Right hindlimb (tissue), 1 donor: ENCODE data around the gene SLC35F6.
"Not testable (repeated sequence)": the region's sequence is repeated elsewhere in the genome, so short reads cannot be mapped to it uniquely, and the experiment has no call there.

Experiments used
- DNase-seq: peaks from one replicate; pipeline ENCODE4 v3.0.0-alpha.2; 2018

SLC35F6 gene

DNA sequence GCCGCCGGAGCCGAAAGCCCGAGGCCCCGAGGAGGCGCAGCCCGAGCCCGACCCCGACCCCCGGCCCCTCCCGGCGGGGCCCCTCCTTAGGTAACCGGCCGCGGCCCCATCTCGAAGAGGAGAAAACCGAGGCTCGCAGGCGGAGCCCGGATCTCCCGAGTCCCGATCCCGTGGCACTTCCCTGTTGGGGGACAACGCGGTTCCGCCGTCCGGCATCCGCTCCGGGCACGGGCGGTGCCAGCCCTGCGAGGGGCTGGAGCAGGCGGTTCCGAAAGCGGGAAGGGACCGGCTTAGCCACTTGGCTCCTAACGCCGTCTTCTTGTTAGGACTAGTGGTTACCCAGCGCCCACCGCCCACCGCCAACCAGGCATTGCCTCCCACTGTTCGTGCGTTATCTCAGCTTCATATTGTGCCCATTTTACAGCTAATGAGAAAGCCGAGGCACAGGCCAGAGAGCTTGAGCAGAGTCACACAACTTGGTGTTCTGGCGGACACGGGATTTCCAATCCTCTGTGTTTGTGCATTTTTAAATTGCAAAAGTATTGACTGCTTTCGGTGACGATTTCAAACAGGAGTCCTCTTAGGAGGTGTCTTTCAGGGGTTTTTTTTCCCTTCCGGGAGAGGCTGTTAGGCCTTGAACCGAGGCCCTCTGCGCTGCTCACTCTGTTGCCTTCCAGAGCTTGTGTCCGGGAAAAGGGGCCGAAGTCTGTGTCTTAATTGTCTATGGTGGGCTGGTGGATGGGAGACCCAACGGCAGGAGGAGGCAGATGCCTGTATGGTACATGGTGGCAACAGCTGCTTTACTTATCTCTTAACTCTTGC lies 22.3 kb downstream of the SLC35F6 start:
- DNase-seq, result no peak

DNA sequence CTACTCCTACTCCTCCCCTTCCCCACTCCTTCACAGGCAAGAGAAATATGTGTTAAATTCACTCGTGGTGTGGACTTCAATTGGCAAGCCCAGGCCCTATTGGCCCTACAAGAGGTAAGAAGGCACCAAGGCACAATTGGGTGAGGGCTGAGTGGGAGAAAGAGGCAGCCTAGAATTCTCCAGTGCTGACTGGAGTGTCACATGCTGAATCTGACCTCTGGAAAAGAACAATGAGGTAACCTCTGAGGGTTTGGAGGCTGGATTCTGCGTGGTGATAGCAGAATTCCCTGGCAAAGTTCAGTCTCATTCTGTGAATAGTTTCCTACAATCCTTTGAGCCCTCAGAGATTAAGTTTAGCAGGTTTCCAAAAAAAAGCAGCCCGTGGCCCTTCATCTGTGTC lies 28.6 kb downstream of the SLC35F6 start:
- DNase-seq, result no peak

DNA sequence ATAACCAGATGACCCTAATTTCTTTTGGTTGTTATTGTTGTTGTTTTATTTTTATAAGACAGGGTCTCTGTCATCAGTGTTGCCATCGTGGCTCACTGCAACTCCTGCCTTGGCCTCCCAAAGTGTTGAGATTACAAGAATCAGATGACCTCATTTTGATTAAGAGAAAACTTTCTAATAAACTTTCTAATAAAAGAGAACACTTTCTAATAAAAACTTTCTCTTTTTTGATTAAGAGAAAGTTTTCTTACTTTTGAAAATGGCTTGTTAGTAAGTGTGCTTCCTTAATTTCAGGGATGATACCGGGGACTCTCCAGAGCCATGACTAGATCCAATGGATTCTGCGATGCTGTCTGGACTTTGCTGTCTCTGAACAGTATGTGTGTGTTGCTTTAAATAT lies 29.4 kb downstream of the SLC35F6 start:
- DNase-seq, result no peak

DNA sequence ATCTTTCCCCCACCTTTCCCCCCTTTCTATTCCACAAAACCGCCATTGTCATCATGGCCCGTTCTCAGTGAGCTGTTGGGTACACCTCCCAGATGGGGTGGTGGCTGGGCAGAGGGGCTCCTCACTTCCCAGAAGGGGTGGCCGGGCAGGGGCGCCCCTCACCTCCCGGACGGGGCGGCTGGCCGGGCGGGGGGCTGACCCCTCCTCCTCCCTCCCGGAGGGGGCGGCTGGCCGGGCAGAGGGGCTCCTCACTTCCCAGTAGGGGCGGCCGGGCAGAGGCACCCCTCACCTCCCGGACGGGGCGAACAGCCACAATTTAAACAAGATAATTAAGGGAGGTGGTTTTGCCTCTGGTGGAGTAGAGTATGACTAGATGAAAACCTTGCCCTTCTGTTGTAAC lies 31.1 kb downstream of the SLC35F6 start:
- DNase-seq, result not testable (repeated sequence)

DNA sequence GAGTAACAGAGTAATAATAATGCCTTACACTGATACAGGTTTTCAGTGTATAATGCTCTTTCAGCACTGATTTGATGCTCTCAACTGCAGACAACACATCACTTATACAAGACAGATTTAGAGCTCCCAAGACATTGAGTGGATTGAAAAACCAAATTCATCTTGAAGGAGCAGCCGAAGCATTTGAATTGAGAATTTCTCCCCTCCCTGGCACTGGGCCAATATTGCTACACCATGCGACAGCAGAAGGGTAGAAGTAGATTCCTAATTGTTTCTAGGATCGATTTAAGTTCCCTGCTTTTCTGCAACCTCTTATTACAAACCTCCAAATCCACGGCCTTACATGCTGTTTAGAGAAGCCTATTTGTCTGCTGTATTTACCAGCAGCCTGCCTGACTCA lies 37.2 kb downstream of the SLC35F6 start:
- DNase-seq, result no peak

DNA sequence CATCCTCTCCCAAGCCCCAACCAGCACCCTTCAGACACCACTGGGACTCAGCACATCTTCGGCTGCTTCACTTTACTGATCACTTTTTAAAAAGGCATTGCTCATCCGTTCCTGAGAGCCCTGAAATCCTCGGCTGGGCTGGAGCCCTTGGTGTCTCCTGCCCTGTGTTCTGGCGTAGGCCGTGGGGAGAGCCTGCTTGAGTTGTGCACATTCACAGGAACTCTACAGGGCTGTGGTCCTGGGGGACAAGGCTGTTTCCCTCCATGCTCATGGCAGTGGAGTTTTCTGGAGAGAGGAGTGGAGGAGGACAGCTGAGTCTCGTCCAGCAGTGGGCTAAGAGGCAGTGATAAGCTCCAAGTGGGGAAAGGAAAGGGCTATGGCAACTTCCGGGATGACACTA lies 37.7 kb downstream of the SLC35F6 start:
- no peak for DNase-seq

DNA sequence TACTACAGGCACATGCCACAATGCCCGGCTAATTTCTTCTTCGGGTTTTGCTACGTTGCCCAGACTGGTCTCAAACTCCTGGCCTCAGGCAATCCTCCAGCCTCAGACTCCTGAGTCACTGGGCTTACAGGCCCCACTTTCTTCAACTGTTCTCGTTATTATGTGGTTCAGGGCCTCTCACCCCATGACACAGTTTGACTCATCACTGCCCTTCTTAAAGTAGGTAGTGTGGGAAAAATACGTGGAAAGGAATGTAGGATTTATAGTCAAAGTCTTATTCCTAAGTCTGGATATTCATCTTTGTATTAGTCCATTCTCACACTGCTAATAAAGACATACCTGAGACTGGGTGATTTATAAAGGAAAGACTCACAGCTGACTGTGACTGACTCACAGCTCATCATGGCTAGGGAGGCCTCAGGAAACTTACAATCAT lies 41.2 kb downstream of the SLC35F6 start:
- no peak for DNase-seq

DNA sequence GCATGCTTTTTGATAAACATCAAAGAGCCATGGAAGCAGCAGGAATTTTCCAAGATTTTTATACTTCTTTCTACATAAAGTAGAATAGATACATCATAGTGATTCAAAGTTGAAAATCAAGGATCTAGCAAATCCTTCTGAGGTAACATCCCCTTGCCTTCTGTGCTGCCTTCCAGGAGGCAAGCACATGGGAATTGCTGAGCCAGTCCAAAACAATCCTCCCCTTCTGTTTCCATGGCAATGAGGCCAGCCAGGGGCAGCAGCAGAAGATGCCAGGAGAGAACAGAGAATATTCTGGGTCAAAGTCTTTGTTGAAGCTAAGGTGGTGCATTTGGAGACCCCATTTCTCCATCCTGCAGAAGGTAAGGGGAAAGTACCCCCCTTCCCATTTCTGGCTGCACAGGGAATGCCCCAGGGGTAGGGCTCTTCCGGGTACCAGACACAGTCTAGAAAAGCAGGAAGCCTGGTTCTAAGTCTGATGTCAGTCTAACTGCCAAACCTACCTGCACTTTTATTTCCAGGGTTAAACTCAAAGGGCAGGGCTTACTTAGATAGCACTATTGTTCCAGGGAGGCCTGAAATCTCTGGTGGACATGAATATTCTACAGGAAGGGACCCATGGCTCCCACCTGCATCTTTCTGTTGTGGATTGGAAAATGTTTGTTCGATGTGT lies 43.8 kb downstream of the SLC35F6 start:
- no peak for DNase-seq

DNA sequence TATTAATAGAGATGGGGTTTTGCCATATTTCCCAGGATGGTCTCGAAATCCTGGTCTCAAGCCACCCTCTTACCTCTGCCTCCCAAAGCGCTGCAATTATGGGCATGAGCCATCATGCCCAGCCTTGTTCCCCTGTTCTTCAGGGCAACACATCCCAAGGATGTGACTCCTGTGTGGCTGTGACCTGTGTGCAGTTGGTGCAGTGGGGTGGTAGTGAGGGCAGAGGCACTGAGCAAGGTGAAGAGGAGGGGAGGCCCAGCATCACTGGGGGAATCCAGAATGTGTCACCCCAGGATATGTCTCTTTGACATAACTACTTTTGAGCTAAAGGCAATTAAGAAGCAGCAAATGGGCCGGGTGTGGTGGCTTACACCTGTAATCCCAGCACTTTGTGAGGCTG lies 45.1 kb downstream of the SLC35F6 start:
- DNase-seq, result no peak

DNA sequence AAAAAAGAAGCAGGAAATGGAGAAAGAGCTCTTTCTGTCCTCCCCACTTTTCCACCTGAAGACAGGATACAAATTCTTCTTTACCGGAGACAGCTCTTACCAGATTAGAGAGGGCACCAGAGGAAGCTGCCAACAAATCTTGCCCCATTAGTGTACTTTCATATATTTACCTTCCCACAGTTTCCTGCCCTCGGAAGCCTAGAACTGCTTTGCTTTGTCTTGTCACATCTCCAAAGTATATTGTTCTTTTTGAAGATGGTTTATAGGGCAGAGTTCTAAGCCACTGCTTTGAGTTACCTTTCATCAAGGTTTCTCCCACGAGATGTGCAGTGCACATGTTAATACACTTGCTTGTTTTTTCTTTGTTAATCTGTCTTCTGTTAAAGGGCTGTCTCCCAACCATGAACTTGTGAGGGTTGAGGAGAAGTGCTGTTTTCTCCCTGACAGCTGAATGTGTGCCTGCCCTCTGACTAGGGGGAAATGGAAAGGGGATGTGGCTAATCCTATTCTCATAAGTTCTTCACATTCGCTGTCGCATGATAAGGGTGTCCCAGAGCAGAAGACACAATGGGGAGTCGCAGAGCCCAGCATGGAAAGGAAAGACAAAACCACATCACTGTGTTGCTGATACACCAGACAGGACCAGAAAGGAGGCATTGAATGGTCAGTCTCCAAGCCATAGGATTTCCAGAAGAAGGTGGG lies 45.9 kb downstream of the SLC35F6 start:
- no peak for DNase-seq

DNA sequence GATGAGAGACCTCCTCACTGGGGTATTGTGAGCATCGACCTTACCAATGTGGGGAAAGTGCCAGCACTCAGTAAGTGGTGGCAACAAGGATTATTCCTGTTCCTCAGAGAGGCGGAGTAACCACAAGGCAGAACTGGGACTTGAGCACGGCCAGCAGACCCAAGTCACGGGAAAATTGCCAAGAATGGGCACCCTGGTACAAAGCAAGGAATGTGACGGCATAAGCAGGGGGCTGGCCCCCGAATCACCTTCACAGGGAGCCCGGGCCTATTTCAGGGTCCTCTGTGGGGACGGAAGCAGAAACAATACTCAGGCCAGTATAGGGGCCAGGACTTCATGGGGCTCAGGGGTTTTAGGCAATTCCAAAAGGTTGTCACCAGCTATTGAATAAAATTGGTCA lies 47.2 kb downstream of the SLC35F6 start:
- DNase-seq, result no peak

DNA sequence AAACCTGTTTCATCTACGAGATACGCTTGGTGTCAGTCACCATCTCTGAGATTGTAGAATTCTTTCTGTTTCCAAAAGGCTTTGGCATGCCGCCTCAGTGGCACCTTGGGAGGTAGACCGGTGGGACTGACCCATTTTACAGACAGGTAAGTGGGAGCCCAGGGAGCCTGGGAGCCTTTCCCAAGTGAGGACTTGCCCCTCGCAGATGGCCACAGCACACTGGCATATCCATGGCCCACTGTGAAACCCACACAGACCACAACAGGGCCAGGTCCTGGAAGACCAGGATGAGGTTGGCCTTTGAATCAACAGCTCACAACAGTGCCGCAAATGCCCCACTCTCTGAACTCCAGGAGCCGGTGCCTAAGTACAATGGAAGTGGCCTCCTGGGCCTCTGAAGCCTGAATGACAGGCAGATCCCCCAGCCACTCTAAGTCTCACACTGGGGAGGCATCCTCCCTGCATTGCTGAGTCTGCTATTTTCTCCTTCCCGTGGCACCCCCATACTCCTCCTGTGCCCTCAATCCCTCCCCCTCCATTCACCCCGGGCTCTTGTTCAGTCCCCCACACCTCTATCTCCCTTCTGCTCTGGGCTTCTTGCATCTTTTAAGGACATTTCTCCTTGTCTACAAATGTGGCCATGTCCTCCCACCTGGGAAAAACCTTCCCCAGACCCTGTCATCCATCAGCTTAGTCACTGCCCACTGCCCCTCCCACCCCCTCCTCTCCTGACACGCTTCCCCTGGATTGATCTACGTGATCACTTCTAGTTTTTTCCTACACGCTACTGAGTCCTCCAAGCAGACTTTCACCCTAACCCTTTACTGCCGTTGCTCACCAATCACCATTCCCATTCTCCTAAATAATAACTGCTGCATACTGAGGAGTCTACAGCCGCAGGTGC lies 48.0 kb downstream of the SLC35F6 start:
- DNase-seq, result no peak

DNA sequence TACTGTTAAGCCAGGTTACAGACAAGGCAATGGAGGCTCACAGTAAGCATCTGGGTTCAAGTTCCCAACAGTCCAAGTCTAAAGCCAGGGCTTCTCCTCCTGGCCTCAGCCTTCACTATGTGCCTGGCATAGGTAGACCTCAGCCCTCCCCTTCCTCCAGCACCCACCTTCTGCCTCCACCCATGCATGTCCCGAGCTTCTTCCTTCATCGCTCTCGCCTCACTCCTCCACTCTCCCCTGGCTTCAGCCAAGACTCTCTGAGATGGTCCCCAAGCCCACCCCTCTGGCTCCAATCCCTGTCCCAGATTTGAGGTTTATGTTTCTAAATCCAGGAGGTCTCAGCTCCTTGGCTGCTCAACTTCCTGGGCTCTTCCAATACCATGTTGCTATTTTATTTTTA lies 48.6 kb downstream of the SLC35F6 start:
- no peak for DNase-seq

DNA sequence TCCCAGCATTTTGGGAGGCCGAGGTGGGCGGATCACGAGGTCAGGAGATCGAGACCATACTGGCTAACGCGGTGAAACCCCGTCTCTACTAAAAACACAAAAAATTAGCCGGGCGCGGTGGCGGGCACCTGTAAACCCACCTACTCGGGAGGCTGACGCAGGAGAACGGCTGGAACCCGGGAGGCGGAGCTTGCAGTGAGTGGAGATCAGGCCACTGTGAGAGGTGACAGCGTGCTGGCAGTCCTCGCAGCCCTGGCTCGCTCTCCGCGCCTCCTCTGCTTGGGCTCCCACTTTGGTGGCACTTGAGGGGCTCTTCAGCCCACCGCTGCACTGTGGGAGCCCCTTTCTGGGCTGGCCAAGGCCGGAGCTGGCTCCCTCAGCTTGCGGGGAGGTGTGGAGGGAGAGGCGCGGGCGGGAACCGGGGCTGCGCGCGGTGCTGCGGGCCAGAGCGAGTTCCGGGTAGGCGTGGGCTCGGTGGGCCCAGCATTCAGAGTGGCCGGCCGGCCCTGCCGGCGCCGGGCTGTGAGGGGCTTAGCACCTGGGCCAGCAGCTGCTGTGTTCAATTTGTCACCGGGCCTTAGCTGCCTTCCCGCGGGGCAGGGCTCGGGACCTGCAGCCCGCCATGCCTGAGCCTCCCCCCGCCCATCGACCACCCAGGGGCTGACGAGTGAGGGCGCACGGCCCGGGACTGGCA lies 50.1 kb downstream of the SLC35F6 start:
- DNase-seq, result not testable (repeated sequence)

DNA sequence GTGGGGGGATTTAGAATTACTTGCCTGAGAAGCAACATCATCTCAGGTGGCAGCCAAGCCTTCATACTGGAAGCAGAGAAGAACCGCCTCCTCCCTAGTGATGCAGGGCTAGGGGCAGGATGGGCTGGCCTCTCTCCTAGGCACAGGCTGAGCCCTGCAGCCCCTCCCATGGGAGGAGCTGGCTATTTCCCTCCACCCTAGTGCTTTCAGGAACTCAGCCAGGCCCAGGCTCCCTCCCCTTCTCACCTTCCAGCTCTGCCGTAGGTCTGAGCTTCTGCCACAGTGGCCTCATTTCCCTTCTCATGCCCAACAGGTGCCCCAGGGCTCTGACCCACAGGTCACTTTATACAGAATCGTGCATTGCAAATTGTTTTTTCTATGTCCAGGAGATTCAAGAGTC lies 52.8 kb downstream of the SLC35F6 start:
- DNase-seq, result no peak

DNA sequence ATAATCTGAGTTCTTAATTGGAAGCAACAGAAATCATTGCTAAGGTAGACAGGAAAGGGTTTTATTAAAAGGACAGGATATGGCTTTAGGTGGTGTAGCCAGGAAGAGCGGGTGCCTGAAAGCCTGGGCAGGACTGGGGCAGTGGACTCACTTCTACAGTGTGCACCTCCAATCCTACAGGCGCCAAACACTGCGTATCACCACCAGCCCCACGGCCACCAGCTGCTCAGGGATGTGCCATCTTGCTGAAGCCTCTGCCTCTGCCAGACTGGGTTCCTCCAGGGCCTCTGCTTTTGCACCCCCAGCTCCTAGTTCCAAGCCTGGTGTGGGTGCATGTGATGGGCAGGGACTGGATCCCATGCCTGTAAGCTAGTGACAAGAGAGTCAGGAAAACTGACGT lies 54.2 kb downstream of the SLC35F6 start:
- DNase-seq, result no peak

DNA sequence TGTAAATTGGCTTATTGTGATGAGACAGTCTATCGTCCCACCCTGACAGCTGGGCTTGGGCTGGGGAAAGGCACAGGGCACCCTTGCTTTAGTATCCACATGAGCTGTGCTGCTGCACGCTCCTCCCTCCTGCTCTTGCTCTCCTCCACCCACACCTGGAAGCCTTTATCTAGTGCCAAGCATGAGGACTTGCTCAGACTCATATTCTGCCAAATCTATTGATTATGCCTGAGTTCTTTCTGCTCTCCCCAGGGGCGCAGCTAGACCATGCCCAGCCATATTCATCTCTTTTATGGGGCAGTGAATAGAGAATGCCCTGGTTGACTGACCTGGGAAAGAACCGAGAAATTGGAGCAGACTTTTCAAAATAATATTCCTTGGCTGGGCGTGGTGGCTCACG lies 54.9 kb downstream of the SLC35F6 start:
- DNase-seq, result no peak

DNA sequence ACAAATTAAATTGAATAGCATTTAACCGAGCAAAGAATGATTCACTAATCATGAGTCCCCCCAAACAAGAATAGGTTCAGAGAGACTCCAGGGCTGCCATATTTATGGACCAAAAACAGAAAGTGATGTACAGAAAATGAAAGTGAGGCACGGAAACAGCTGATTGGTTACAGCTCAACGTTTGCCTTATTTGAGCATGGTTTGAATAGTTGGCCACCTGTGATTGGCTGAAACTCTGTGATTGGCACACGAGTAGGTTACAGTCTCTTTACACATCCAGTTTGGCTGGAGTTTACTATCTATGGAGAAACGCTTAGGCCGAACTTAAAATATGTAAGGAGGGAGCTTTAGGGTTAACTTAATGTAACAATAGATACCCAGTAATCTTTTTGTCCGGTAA lies 56.8 kb downstream of the SLC35F6 start:
- no peak for DNase-seq

DNA sequence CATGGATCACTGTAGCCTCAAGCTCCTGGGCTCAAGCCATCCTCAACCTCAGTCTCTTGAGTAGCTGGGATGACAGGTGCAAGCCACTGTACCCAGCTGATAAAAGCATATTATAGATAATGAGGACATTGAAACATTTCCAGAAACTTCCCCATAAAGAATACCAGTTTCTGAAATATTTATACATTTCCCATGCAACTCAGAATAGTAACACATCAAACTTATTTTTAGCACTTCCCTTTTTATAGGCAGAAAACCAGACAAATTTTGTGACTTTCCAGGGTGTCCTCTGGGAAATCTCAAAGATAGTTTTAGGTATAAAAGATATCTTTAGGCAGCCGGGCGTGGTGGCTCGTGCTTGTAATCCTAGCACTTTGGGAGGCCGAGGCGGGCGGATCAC lies 58.8 kb downstream of the SLC35F6 start:
- no peak for DNase-seq
